Duodenal mucosa (tissue), 2 donors: ENCODE results near the gene HSD17B10.

Source experiments
- H3K27ac ChIP-seq: one replicate; pipeline ENCODE4 v1.7.0; 2013; ENCODE audit warnings: low read depth, low read length
- H3K27me3 ChIP-seq, 2 donors: one replicate each; pipeline ENCODE4 v1.7.0; 2013; ENCODE audit warnings: low read length in 2 of 2, control low read depth in 1 of 2; ENCODE audit not compliant: insufficient read depth in 2 of 2, control insufficient read depth in 1 of 2
- H3K36me3 ChIP-seq, 2 donors: one replicate each; pipeline ENCODE4 v1.7.0; 2013; ENCODE audit warnings: low read length in 2 of 2, control low read depth in 1 of 2; ENCODE audit not compliant: insufficient read depth in 2 of 2, control insufficient read depth in 1 of 2
- H3K4me1 ChIP-seq, 2 donors: one replicate each; pipeline ENCODE4 v1.7.0; 2013; ENCODE audit warnings: low read length in 2 of 2, control low read depth in 1 of 2; ENCODE audit not compliant: insufficient read depth in 2 of 2, control insufficient read depth in 1 of 2
- H3K4me3 ChIP-seq, 2 donors: one replicate each; pipeline ENCODE4 v1.7.0; 2013; ENCODE audit warnings: low read length in 2 of 2, low read depth in 1 of 2
- H3K9ac ChIP-seq, 2 donors: one replicate each; pipeline ENCODE4 v1.7.0; 2013; ENCODE audit warnings: low read length in 2 of 2, low read depth in 1 of 2
- H3K9me3 ChIP-seq, 2 donors: one replicate each; pipeline ENCODE4 v1.7.0; 2013; ENCODE audit warnings: low read length in 2 of 2, control low read depth in 1 of 2; ENCODE audit not compliant: control insufficient read depth in 1 of 2

The HSD17B10 gene

GRCh38 chrX:53456254-53456653 is 22.1 kb upstream of the HSD17B10 start:
- no peaks in the 10 kb centered on the region for H3K4me1 ChIP-seq
- H3K9me3 ChIP-seq, result no peaks in the 10 kb centered on the region
- H3K27ac ChIP-seq, result no peak overlapping the region
- H3K27me3 ChIP-seq, result no peaks in the 10 kb centered on the region
- H3K36me3 ChIP-seq, result no peaks in the 10 kb centered on the region
- no peak overlapping the region for H3K9ac ChIP-seq
- H3K4me3 ChIP-seq, result no peak overlapping the region

GRCh38 chrX:53452812-53453211 is 18.6 kb upstream of the HSD17B10 start:
- H3K4me3 ChIP-seq, result no peak overlapping the region
- H3K36me3 ChIP-seq, result no peaks in the 10 kb centered on the region
- H3K4me1 ChIP-seq, result no peaks in the 10 kb centered on the region
- H3K9ac ChIP-seq, result no peak overlapping the region
- H3K9me3 ChIP-seq, result no peaks in the 10 kb centered on the region
- no peaks in the 10 kb centered on the region for H3K27me3 ChIP-seq
- no peak overlapping the region for H3K27ac ChIP-seq

- Histone ChIP-seq H3K4me3 (no peak overlapping the region), H3K27me3 (no peaks in the 10 kb centered on the region)
These were observed 15.5 kb upstream of the HSD17B10 start for GRCh38 chrX:53449632-53450031.

GRCh38 chrX:53447441-53447840 is 13.3 kb upstream of the HSD17B10 start:
- H3K9ac ChIP-seq, result no peak overlapping the region
- no peaks in the 10 kb centered on the region for H3K36me3 ChIP-seq
- no peak overlapping the region for H3K27ac ChIP-seq
- H3K9me3 ChIP-seq, result no peaks in the 10 kb centered on the region
- no peaks in the 10 kb centered on the region for H3K4me1 ChIP-seq
- H3K27me3 ChIP-seq, result no peaks in the 10 kb centered on the region
- H3K4me3 ChIP-seq, result no peak overlapping the region

More at GRCh38 chrX:53449632-53450031, 15.5 kb upstream of the HSD17B10 start:
- Histone ChIP-seq H3K27ac (no peak overlapping the region), H3K4me1 (no peaks in the 10 kb centered on the region), H3K36me3 (no peaks in the 10 kb centered on the region), H3K9ac (no peak overlapping the region), H3K9me3 (no peaks in the 10 kb centered on the region)

GRCh38 chrX:53445977-53446376 is 11.8 kb upstream of the HSD17B10 start:
- Histone ChIP-seq H3K9ac (no peak overlapping the region), H3K27ac (no peak overlapping the region), H3K36me3 (no peaks in the 10 kb centered on the region), H3K9me3 (no peaks in the 10 kb centered on the region), H3K4me3 (no peak overlapping the region), H3K27me3 (no peaks in the 10 kb centered on the region), H3K4me1 (peaks cover 0 to 11% of the 10 kb centered on the region in 2 donors)

GRCh38 chrX:53442322-53442631 is 8.1 kb upstream of the HSD17B10 start:
- Histone ChIP-seq H3K9ac (peak overlapping the region; percentile 38 to 74), H3K9me3 (no peaks in the 10 kb centered on the region), H3K27me3 (no peaks in the 10 kb centered on the region), H3K27ac (no peak overlapping the region), H3K4me1 (peaks cover 0 to 17% of the 10 kb centered on the region in 2 donors), H3K36me3 (no peaks in the 10 kb centered on the region), H3K4me3 (peak overlapping the region; percentile 70 to 75)

- H3K36me3 ChIP-seq, result no peaks in the 10 kb centered on the region
- H3K27ac ChIP-seq, result peak overlapping the region; percentile 66
- no peaks in the 10 kb centered on the region for H3K9me3 ChIP-seq
- peak overlapping the region; percentile 70 to 75 for H3K4me3 ChIP-seq
- no peaks in the 10 kb centered on the region for H3K27me3 ChIP-seq
- peaks cover 0 to 17% of the 10 kb centered on the region in 2 donors for H3K4me1 ChIP-seq
- H3K9ac ChIP-seq, result peak overlapping the region; percentile 38 to 74
These were observed 7.6 kb upstream of the HSD17B10 start for GRCh38 chrX:53441531-53442321.

- Histone ChIP-seq H3K9ac (peak overlapping the region; percentile 51 to 74), H3K4me3 (peak overlapping the region; percentile 70 to 75), H3K27me3 (no peaks in the 10 kb centered on the region), H3K4me1 (peaks cover 0 to 17% of the 10 kb centered on the region in 2 donors), H3K36me3 (no peaks in the 10 kb centered on the region), H3K27ac (peak overlapping the region; percentile 66), H3K9me3 (no peaks in the 10 kb centered on the region)
These were observed 6.7 kb upstream of the HSD17B10 start for GRCh38 chrX:53440621-53441517.

- H3K9ac ChIP-seq, result peak overlapping the region; percentile 51 to 74
- H3K4me1 ChIP-seq, result peaks cover 0 to 17% of the 10 kb centered on the region in 2 donors
- no peaks in the 10 kb centered on the region for H3K9me3 ChIP-seq
- no peaks in the 10 kb centered on the region for H3K27me3 ChIP-seq
- H3K4me3 ChIP-seq, result peak overlapping the region; percentile 70 to 75
- H3K36me3 ChIP-seq, result no peaks in the 10 kb centered on the region
- H3K27ac ChIP-seq, result no peak overlapping the region
These were observed 5.9 kb upstream of the HSD17B10 start for GRCh38 chrX:53440101-53440500.

GRCh38 chrX:53438832-53439230 is 4.7 kb upstream of the HSD17B10 start:
- Histone ChIP-seq H3K36me3 (no peaks in the 10 kb centered on the region), H3K9me3 (no peaks in the 10 kb centered on the region), H3K4me1 (peaks cover 6 to 20% of the 10 kb centered on the region in 2 donors), H3K4me3 (no peak overlapping the region), H3K27ac (no peak overlapping the region), H3K27me3 (no peaks in the 10 kb centered on the region), H3K9ac (no peak overlapping the region)
